ENCODE results near the gene GNL1.
"Not testable (repeated sequence)": the region's sequence is repeated elsewhere in the genome, so short reads cannot be mapped to it uniquely, and the experiment has no call there.

GNL1 gene

DNA sequence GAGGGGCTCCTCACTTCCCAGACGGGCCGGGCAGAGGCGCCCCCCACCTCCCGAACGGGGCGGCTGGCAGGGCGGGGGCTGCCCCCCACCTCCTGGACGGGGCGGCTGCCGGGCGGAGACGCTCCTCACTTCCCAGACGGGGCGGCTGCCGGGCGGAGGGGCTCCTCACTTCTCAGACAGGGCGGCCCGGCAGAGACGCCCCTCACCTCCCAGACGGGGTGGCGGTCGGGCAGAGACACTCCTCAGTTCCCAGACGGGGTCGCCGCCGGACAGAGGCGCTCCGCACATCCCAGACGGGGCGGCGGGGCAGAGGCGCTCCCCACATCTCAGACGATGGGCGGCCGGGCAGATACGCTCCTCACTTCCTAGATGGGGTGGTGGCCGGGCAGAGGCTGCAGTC is 57.6 kb downstream of the GNL1 start:
- not testable (repeated sequence) for DNase-seq, H3K27ac Mint-ChIP-seq, H3K4me3 Mint-ChIP-seq, H3K9me3 Mint-ChIP-seq, H3K27me3 Mint-ChIP-seq, ATAC-seq
- H3K4me1 Mint-ChIP-seq, result peaks cover 67% of the 10 kb centered on the region

DNA sequence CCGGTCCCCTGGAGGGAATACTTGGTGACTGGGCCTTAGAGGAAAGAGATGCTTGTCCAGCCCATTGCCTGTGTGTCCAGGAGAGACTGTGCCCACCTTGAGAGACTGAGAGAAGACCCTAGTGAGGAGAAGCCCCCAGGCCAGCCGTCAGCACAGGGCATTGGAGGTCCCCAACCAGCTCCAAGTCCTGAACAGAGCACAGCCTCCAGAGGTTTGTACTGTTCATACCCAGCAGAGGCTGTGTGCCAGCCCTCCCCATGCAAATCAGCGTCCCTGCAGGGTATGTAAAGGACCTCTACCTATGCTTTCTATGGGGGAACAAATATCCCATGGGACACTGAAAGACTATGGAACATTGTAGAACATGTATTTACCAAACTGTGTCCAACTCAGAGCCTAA is 58.6 kb downstream of the GNL1 start:
- Mint-ChIP-seq H3K9me3 (no peaks in the 10 kb centered on the region), H3K4me3 (no peak overlapping the region), H3K4me1 (peaks cover 77% of the 10 kb centered on the region), H3K27ac (no peak overlapping the region), H3K27me3 (no peaks in the 10 kb centered on the region)
- DNase-seq, result no peak
- ATAC-seq, result no peak

DNA sequence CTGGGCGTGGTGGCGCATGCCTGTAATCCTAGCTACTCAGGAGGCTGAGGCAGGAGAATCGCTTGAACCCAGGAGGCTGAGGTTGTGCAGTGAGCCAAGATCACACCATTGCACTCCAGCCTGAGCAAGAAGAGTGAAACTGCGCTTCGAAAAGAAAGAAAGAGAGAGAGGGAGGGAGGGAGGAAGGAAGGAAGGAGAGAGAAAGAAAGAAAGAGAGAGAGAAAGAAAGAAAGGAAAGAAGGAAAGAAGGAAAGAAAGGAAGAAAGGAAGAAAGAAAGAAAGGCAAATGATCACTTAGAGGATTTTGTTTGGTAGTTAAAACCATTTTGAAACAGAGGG is 59.1 kb downstream of the GNL1 start:
- peaks cover 82% of the 10 kb centered on the region for H3K4me1 Mint-ChIP-seq
- not testable (repeated sequence) for DNase-seq, ATAC-seq, H3K4me3 Mint-ChIP-seq, H3K9me3 Mint-ChIP-seq, H3K27me3 Mint-ChIP-seq
- H3K27ac Mint-ChIP-seq, result peak overlapping the region in 1 of 2 donors; percentile 50

DNA sequence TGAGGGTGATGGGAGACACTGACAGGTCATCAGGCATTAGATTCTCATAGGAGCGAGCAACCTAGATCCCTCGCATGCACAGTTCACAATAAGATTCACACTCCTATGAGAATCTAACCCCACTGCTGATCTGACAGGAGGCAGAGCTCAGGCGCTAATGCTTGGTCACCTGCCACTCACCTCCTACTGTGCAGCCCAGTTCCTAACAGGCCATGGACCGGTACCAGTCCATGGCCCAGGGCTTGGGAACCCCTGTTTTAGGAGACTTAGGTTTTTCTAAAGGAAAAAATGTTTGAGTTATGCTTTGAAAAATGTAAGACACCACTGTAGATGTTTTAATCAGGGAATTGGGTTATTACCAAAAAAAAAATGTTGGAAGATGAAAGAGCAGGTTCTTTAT is 60.3 kb downstream of the GNL1 start:
- peak overlapping the region; percentile 4 to 52 for H3K4me3 Mint-ChIP-seq
- peak overlapping the region; percentile 6 to 47 for H3K27ac Mint-ChIP-seq

DNA sequence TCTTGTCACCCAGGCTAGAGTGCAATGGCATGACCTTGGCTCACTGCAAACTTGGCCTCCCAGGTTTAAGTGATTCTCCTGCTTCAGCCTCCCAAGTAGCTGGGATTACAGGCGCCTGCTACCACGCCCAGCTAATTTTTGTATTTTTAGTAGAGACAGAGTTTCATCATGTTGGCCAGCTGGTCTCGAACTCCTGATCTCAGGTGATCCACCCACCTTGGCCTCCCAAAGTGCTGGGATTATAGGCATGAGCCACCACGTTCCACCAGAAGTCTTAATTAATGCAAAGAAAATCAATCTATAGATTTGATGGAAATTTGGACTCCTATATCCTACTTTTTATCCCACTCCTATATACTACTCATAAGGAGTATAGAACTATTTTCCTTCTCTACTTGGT is 61.2 kb downstream of the GNL1 start:
- not testable (repeated sequence) for H3K9me3 Mint-ChIP-seq, ATAC-seq, DNase-seq, H3K27me3 Mint-ChIP-seq
- Mint-ChIP-seq H3K27ac (peak overlapping the region; percentile 34 to 59), H3K4me3 (peak overlapping the region; percentile 20 to 41), H3K4me1 (peaks cover 85% of the 10 kb centered on the region)

More for the DNA sequence above, 60.3 kb downstream of the GNL1 start:
- DNase-seq (no peak), ATAC-seq (no peak)
- H3K27me3 Mint-ChIP-seq, result no peaks in the 10 kb centered on the region
- peaks cover 86% of the 10 kb centered on the region for H3K4me1 Mint-ChIP-seq
- H3K9me3 Mint-ChIP-seq, result no peaks in the 10 kb centered on the region

DNA sequence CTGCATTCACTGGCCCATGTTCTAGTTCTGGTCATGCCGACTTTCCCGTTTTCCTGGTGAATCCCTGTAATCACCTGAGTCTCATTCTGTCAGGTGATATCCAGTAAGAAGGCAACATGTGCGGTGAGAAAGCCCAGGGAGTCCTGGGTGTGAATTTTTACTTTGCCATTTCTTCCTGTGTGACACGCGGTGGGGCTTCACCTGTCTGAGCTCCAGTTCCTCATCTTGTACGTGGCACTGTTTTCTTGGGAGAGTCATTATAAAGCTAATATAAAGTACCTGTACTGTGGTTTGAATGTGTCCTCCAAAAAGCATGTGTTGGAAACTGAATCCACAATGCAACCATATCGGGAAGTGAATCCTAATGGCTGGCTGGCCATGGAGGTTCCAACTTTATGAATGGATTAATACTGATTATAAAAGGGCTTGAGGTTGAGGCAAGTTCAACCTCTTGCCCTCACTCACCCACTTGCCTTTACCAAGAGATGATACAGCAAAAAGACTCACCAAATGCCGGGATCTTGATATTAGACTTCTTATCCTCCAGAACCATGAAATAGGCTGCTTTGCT is 61.9 kb downstream of the GNL1 start:
- Mint-ChIP-seq H3K9me3 (no peaks in the 10 kb centered on the region), H3K27ac (peak overlapping the region; percentile 8 to 100), H3K4me1 (peaks cover 87% of the 10 kb centered on the region), H3K4me3 (peak overlapping the region; percentile 99), H3K27me3 (no peaks in the 10 kb centered on the region)
- no peak for DNase-seq
- ATAC-seq, result no peak

DNA sequence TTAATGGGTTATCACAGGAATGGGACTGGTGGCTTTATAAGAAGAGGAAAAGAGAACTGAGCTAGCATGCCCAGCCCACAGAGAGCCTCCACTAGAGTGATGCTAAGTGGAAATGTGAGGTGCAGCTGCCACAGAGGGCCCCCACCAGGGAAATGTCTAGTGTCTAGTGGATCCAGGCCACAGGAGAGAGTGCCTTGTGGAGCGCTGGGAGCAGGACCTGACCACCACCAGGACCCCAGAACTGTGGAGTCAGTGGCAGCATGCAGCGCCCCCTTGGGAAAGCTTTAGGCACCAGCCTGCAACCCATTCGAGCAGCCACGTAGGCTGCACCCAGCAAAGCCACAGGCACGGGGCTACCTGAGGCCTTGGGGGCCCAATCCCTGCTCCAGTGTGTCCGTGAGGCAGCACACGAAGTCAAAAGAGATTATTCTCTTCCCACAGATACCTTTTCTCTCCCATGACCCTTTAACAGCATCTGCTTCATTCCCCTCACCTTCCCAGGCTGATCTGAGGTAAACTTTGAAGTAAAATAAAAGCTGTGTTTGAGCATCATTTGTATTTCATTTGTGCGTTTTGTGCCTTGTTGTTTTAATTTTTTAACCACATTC is 62.5 kb downstream of the GNL1 start:
- no peaks in the 10 kb centered on the region for H3K27me3 Mint-ChIP-seq
- H3K4me3 Mint-ChIP-seq, result peak overlapping the region; percentile 99
- DNase-seq (peak; percentile 48 to 57), ATAC-seq (no peak)
- peaks cover 93% of the 10 kb centered on the region for H3K4me1 Mint-ChIP-seq
- H3K27ac Mint-ChIP-seq, result peak overlapping the region; percentile 47 to 100
- peaks cover 0 to 4% of the 10 kb centered on the region in 2 donors for H3K9me3 Mint-ChIP-seq

DNA sequence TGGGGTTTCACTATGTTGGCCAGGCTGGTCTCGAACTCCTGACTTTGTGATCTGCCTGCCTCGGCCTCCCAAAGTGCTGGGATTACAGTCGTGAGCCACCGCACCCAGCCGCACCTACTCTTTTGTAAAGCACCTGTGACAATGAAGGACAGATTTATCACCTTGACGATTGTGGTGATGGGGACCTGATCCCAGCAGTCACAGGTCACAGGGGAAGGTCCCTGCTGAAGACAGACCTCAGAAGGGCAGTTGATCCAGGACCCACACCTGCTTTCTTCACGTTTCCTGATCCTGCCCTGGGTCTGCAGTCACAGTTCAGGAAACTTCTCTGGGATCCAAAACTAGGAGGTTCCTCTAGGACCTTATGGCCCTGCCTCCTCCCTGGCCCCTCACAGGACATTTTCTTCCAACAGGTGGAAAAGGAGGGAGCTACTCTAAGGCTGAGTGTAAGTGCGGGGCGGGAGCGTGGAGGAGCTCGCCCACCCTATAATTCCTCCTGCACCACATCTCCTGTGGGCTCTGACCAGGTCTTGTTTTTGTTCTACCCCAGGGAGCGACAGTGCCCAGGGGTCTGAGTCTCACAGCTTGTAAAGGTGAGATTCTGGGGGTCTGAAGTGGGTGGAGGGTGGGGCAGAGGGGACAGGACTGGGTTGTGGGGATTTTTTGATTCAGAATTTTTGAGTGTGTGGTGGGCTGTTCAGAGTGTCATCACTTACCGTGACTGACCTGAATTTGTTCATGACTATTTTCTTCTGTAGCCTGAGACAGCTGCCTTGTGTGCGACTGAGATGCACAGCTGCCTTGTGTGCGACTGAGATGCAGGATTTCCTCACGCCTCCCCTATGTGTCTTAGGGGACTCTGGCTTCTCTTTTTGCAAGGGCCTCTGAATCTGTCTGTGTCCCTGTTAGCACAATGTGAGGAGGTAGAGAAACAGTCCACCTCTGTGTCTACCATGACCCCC is 64.0 kb downstream of the GNL1 start:
- Mint-ChIP-seq H3K4me3 (peak overlapping the region; percentile 99), H3K9me3 (peaks cover 0 to 4% of the 10 kb centered on the region in 2 donors), H3K27ac (peak overlapping the region; percentile 97 to 100), H3K4me1 (peaks cover 92% of the 10 kb centered on the region), H3K27me3 (no peaks in the 10 kb centered on the region)
- peak; percentile 24 for ATAC-seq
- DNase-seq, result peak; percentile 52 to 54

Measured in stimulated activated naive CD8-positive, alpha-beta T cell treated with anti-CD3 and anti-CD28 coated beads, Interleukin-15, amount 100 ng/mL, for 72 hours (primary cell).